Muscle layer of colon (tissue), 2 donors: Measurements from ENCODE around the gene CLCA4.
"Not testable (repeated sequence)": the region's sequence is repeated elsewhere in the genome, so short reads cannot be mapped to it uniquely, and the experiment has no call there.

Experiments
- H3K27ac ChIP-seq: one replicate; pipeline ENCODE4 v1.7.0; 2013; ENCODE audit warnings: low read depth, mild to moderate bottlenecking, low read length, moderate library complexity
- H3K27me3 ChIP-seq, 2 donors: one replicate each; pipeline ENCODE4 v1.7.0; 2013; ENCODE audit warnings: low read length in 2 of 2, mild to moderate bottlenecking in 2 of 2; ENCODE audit not compliant: insufficient read depth in 2 of 2, control insufficient read depth in 1 of 2
- H3K36me3 ChIP-seq: one replicate; pipeline ENCODE4 v1.7.0; 2013; ENCODE audit warnings: mild to moderate bottlenecking, low read length; ENCODE audit not compliant: insufficient read depth
- H3K4me1 ChIP-seq: one replicate; pipeline ENCODE4 v1.7.0; 2013; ENCODE audit warnings: mild to moderate bottlenecking, low read length; ENCODE audit not compliant: insufficient read depth
- H3K4me3 ChIP-seq, 2 donors: one replicate each; pipeline ENCODE4 v1.7.0; 2013; ENCODE audit warnings: low read length in 2 of 2, low read depth in 1 of 2, mild to moderate bottlenecking in 1 of 2, moderate library complexity in 1 of 2
- H3K9ac ChIP-seq: one replicate; pipeline ENCODE4 v1.7.0; 2013; ENCODE audit warnings: low read length
- H3K9me3 ChIP-seq: one replicate; pipeline ENCODE4 v1.7.0; 2013; ENCODE audit warnings: mild to moderate bottlenecking, low read length
- donor health status: abdominal sarcoma.
- donor health status: Adenocarcinoma of cecum.

Gene CLCA4, protein sequence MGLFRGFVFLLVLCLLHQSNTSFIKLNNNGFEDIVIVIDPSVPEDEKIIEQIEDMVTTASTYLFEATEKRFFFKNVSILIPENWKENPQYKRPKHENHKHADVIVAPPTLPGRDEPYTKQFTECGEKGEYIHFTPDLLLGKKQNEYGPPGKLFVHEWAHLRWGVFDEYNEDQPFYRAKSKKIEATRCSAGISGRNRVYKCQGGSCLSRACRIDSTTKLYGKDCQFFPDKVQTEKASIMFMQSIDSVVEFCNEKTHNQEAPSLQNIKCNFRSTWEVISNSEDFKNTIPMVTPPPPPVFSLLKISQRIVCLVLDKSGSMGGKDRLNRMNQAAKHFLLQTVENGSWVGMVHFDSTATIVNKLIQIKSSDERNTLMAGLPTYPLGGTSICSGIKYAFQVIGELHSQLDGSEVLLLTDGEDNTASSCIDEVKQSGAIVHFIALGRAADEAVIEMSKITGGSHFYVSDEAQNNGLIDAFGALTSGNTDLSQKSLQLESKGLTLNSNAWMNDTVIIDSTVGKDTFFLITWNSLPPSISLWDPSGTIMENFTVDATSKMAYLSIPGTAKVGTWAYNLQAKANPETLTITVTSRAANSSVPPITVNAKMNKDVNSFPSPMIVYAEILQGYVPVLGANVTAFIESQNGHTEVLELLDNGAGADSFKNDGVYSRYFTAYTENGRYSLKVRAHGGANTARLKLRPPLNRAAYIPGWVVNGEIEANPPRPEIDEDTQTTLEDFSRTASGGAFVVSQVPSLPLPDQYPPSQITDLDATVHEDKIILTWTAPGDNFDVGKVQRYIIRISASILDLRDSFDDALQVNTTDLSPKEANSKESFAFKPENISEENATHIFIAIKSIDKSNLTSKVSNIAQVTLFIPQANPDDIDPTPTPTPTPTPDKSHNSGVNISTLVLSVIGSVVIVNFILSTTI

DNA sequence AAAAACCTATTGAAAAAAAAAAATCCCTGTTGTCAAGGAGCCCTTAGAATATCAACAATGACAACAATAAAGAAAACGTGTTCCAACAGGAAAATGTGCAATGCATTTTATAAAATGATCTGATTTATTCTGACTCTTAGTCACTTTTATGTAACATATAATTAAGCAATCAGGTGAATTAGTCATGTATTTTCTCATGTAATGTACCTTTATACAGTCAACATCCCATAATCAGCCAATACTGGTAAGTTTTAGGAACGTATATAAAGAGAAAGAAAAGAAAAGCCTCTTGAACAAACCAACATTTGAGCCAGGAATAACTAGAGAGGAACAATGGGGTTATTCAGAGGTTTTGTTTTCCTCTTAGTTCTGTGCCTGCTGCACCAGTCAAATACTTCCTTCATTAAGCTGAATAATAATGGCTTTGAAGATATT, at the start of gene CLCA4:
Gene CLCA4 (plus strand): TSS at position 292 of the 435 bp plus-strand sequence. CDS start 42 bp downstream, at position 334.
- no peak within 1 kb of the TSS for H3K27ac ChIP-seq
- no peaks in the 10 kb centered on the region for H3K9me3 ChIP-seq
- H3K9ac ChIP-seq: no peak within 1 kb of the TSS
- no peaks in the 10 kb centered on the region for H3K4me1 ChIP-seq
- H3K27me3 ChIP-seq: no peaks in the 10 kb centered on the region
- no peak within 1 kb of the TSS for H3K4me3 ChIP-seq
- no peaks in the 10 kb centered on the region for H3K36me3 ChIP-seq

DNA sequence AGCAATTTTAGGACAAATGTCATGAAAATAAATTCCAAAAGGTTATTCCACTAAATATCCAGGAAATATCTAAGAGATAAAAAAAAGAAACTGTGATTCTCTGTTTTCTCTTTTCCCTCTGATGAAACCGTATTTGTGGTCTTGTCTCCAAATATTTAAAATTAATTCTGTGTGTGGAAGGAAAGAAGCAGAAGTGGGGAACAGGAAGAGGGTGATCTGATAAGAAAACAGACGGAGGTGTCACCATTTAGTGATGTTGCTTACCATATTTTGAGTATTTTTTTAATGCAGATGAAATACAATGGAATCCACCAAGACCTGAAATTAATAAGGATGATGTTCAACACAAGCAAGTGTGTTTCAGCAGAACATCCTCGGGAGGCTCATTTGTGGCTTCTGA, 48.6 kb upstream of the CLCA4 start:
- H3K9me3 ChIP-seq: no peaks in the 10 kb centered on the region
- H3K4me3 ChIP-seq: no peak overlapping the region
- H3K27ac ChIP-seq: no peak overlapping the region
- H3K36me3 ChIP-seq: no peaks in the 10 kb centered on the region
- no peak overlapping the region for H3K9ac ChIP-seq
- peaks cover 24% of the 10 kb centered on the region for H3K4me1 ChIP-seq
- no peaks in the 10 kb centered on the region for H3K27me3 ChIP-seq

DNA sequence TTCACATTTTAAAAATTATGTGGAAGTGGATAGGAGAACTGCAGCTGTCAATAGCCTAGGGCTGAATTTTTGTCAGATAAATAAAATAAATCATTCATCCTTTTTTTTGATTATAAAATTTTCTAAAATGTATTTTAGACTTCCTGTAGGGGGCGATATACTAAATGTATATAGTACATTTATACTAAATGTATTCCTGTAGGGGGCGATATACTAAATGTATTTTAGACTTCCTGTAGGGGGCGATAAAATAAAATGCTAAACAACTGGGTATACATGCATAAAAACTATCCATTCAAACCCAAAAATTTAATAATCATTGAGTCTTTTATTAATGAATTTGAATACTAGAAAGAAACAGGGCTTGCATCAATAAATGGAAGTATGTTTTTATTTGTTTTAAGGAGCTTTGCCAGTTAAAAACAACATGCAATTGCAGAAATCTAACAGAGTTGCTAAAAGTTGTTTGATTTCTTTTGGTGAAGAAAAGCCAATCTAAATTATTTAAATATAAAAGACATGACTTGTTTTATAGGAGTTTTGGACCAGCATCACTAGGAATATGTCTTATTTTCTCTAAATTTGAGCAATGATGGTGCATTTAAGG, 46.8 kb upstream of the CLCA4 start:
- H3K4me1 ChIP-seq: peaks cover 41% of the 10 kb centered on the region
- H3K4me3 ChIP-seq: no peak overlapping the region
- H3K9me3 ChIP-seq: no peaks in the 10 kb centered on the region
- H3K27ac ChIP-seq: peak overlapping the region; percentile 15
- no peaks in the 10 kb centered on the region for H3K27me3 ChIP-seq
- H3K9ac ChIP-seq: no peak overlapping the region
- H3K36me3 ChIP-seq: no peaks in the 10 kb centered on the region

DNA sequence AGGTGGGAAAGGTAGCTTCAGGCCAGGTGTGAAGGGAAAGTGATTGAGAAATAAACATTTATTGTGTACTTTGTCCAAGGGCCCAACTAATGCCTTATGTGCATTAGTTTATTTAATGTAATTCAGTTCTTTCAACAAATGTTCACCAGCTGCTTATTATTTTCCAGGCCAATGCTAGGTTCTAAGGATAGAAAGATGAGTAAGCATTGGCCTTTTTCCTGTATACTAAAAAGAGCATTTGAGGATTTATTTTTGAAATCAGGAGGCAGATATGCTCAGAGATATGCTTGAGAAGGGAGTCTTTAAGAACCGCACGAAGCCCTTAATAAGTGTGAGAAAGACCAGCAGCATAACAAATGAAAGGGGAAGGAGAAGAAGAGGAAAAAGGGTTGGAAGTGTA, 46.2 kb upstream of the CLCA4 start:
- peaks cover 47% of the 10 kb centered on the region for H3K4me1 ChIP-seq
- no peak overlapping the region for H3K27ac ChIP-seq
- H3K27me3 ChIP-seq: no peaks in the 10 kb centered on the region
- no peaks in the 10 kb centered on the region for H3K9me3 ChIP-seq
- H3K9ac ChIP-seq: no peak overlapping the region
- no peaks in the 10 kb centered on the region for H3K36me3 ChIP-seq
- no peak overlapping the region for H3K4me3 ChIP-seq

DNA sequence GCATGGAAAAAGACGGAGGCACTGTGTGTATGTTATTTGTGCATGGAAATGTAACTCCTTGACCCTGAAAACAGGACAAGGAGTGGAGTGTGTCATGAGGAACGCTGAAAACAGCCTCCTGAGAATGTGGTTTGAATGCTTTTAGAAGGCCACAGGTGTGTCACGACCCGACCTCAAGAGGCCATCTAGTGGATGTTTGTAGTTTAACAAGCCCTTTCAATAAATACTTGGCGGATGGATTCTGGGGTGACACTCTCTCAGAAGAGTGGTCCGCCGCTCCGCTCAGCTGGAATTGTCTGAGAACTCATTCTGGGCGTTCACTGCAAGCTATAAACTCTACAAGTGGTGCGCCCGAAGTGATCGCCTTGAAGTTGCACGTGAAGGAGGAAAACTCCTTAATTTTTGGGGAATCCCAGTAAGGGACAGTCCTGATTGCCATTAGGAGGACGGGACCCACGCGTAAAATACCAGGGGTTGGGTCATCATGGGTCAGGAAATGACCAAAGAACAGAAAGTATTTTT, 44.7 kb upstream of the CLCA4 start:
- Histone ChIP-seq H3K4me1 (peaks cover 52% of the 10 kb centered on the region), H3K4me3 (peak overlapping the region in 1 of 2 donors; percentile 55), H3K27ac (peak overlapping the region; percentile 16)
- H3K9ac ChIP-seq, H3K27me3 ChIP-seq, H3K36me3 ChIP-seq, H3K9me3 ChIP-seq: not testable (repeated sequence)

DNA sequence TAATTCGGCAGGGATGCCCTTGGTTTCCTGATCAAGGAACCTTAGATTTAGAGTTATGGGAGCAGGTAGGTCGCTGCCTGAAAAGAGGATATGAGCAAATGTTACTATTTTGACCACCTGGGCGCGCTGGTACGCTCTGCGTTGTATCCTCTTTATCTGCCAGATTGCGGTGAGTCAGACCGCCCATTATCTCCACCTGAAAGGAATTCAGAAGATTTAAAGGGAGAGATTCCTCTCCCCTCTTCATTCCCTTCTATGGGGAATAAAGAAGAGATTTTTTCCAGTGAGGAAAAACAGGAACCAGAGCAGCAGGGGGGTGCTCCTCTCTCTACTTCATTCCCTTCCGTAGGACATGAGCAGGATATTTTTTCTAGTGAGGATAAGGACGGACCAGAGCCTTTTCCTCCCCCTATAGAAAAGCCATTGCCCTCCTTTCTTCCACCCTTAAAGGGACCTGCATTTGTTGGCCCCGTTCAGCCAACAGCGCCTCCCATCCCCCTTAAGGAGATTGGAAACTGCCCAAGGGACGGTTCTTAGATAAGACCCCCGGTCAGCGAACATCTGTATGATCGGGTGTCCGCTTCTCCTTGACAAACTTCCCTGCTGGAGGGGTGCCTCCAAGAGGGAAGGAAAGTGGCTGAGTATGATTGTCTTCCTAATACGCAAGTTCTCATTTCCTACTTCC, 44.0 kb upstream of the CLCA4 start:
- Histone ChIP-seq H3K36me3 (no peaks in the 10 kb centered on the region), H3K9me3 (no peaks in the 10 kb centered on the region), H3K4me1 (peaks cover 58% of the 10 kb centered on the region), H3K27ac (peak overlapping the region; percentile 68), H3K9ac (no peak overlapping the region), H3K27me3 (no peaks in the 10 kb centered on the region), H3K4me3 (peak overlapping the region in 1 of 2 donors; percentile 55)

DNA sequence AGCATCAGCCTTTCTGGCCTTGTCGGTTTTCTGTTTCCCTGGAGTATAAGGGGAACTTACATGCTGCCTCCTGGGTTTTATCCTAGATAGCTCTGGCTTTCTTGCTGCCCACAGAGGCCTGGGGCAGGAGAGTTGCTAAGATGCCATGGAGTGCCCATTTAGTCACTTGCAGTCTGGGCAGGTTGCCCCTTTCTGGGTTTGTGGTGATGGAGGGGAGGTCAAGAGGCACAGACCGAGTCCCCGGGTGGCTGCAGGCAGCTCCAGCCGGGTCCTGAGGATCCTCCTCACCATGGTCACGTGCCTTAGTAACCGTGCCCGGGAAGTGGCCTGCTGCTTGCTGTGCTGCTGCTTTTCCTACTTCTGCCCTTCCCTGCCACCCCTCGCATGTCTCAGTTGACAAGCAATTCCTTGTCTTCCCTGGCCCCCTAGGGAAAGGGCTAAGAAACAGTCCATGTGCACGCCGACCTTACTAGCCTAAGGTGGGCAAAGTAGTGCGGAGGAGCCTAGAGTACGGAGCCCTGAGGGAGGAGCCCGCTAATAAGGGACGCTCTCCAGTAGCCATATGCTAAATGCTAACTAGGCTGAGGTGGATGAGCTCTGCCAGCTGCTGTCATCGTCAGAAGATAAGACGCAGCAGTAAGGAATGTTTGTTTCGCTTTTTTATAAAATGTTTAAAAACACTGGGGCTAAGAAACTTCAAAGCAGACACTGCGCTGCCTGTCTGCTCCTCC, 43.3 kb upstream of the CLCA4 start:
- Histone ChIP-seq H3K27me3 (no peaks in the 10 kb centered on the region), H3K9me3 (no peaks in the 10 kb centered on the region), H3K9ac (peak overlapping the region; percentile 23), H3K4me3 (peak overlapping the region in 1 of 2 donors; percentile 55), H3K27ac (peak overlapping the region; percentile 68), H3K36me3 (no peaks in the 10 kb centered on the region), H3K4me1 (peaks cover 58% of the 10 kb centered on the region)

DNA sequence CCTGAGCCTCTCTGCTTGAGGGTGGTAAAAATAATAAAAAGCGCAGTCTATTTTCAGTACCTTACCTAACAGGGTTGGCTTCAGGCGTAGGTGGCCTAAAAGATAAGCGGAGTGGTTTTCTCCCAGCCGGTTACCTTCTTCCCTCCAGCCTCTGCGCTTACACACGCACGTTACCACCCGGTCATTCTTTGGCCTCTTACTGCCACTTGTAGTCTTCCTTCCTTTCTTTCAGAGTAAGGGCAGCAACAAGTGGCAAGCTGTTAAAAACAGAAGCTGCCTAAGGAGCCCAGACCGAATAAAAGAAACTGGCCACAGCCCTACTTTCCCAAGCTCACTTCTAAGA, 42.8 kb upstream of the CLCA4 start:
- peaks cover 58% of the 10 kb centered on the region for H3K4me1 ChIP-seq
- H3K36me3 ChIP-seq: no peaks in the 10 kb centered on the region
- H3K4me3 ChIP-seq: peak overlapping the region in 1 of 2 donors; percentile 55
- H3K9me3 ChIP-seq: no peaks in the 10 kb centered on the region
- H3K27ac ChIP-seq: peak overlapping the region; percentile 68
- H3K9ac ChIP-seq: peak overlapping the region; percentile 23
- H3K27me3 ChIP-seq: no peaks in the 10 kb centered on the region

DNA sequence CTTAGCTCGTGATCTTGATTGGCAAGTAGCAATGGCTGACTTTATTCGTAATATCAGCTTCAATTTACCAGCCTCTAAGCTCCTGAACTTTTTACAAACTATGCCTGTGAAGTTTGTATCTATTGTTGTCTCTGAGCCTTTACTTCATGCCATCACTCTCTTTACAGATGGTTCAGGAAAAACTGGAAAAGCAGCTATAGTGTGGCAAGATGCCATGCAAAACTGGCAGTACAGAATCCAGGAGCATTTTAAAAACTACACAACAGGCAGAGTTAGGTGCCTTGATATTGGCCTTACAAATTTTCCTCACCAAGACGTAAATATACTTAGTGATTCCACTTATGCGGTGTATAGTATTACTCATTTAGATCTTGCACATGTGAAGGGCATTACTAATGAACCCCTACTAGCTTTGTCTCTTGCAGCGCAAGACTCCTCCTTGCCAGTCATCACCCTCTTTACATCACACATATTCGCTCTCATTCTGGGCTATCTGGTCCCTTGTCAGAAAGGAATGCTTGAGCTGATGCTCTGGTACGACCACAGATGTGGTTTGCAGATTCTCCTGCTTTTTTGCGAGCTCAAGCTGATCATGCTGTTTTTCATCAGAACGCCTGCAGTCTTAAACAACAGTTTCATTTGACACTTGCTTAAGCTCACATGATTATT, 41.8 kb upstream of the CLCA4 start:
- Histone ChIP-seq H3K9me3 (no peaks in the 10 kb centered on the region), H3K36me3 (no peaks in the 10 kb centered on the region), H3K4me3 (no peak overlapping the region), H3K9ac (no peak overlapping the region), H3K27ac (peak overlapping the region; percentile 19), H3K27me3 (no peaks in the 10 kb centered on the region), H3K4me1 (peaks cover 58% of the 10 kb centered on the region)

DNA sequence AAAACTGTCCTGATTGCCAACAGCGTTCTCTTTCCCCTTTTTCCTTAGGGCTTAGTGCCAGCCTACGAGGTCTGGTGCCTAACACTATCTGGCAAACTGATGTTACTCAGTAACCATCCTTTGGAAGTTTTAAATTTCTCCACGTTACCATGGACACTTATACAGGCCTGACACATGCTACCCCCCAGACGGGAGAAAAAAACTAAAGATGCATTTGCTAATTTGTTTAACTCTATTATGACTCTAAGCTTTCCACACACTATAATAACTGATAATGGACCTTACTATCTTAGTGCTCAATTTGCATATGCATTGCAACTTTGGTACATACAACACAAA, 41.3 kb upstream of the CLCA4 start:
- no peak overlapping the region for H3K4me3 ChIP-seq
- no peaks in the 10 kb centered on the region for H3K9me3 ChIP-seq
- no peaks in the 10 kb centered on the region for H3K27me3 ChIP-seq
- H3K27ac ChIP-seq: peak overlapping the region; percentile 32
- peaks cover 55% of the 10 kb centered on the region for H3K4me1 ChIP-seq
- H3K9ac ChIP-seq: no peak overlapping the region
- H3K36me3 ChIP-seq: no peaks in the 10 kb centered on the region
